ENCODE results near the gene RER1.
"Not testable (repeated sequence)": the region's sequence is repeated elsewhere in the genome, so short reads cannot be mapped to it uniquely, and the experiment has no call there.

Gene RER1

DNA sequence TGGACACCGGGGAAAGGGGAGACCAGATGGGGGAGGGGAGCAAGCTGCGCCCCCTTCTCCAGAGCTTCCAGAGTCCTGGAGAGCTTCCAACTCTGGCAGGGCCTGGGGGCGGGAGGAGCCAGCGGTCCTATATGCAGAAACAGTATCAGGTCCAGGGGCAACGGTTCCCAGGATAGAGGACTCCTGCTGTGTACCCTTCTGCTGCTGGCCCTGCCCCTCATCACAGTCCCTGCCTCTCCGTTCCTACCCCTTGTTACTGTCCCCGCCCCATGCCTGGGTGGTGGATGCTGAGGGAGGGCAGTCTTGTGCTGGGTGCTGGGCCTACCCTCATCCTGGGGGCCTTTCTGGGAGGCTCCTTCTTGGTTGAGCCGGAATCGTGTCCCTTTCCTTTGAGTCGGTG, 39.9 kb downstream of the RER1 start:
- no peak for DNase-seq

DNA sequence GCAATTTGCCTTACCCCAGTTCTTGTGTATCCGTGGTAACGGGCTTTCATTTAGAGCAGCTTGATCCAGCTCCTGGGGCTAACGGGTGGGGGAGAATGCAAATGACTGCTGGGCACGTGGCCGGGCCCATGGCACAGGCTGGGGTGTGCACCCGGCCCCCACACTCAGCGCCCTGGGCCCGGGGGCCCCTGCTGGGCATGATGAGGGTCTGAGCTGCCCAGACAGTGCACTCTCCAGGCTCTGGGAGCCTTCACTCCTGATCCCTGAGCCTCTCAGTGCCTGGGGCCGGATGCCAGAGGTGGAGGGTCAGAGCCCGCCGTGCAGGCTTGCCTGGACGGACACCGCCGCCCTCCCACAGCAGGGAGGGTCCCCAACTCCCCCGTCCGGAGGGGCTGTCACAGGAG, 40.8 kb downstream of the RER1 start:
- no peak for DNase-seq

DNA sequence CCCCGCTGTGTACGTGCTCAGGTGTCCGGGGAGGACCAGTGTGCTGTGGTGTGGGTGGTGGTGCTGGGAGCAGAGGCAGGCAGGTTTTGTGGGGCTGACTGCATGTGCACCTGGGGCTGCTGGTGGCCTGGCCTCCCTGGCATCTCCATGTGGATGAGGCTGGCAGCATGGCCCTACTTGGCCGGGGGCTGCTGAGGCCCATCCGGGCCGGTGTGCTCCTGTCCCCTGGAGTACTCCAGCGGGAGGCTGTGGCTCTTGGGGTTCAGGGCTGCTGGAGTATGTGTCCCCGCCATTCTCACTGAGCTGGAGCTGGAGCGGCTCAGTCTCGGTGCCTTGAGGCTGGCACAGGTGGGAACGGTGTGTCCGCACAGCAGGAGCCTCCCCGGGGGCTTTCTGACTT, 41.6 kb downstream of the RER1 start:
- no peak for DNase-seq

DNA sequence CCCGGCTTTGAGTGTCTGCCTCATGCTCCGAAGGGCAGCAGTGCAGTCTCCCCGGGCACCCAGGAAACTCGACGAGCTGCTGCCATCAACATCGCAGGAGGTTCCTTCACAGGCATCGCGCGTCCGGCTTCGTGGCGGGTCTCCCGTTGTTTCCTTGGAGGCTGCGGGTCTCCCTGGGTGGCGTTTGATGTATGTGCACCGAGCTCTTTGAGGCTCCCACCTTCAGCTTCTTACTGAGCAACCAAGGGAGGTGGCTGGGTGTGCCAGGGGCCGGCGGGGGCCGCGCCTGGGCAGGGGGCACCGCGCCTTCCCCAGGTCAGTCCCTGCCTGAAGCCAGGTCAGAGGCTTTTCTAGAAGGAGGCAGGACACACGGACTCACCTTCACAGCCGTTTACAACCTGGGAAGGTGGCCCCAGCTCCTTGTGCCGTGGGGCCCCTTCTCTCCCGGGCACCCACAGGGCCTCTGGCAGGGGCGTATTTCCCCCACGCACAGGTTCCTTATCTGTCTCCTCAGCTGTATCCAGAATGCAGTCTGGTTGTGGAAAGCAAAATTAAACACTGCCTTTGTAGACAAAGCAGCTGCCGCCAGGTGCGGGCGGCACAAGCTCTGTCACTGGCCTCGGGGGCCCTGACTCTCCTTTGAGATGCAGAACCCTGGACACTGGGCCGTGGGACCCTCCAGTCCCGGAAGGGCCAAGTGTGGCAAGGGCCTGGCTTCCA, 42.5 kb downstream of the RER1 start:
- DNase-seq = no peak

DNA sequence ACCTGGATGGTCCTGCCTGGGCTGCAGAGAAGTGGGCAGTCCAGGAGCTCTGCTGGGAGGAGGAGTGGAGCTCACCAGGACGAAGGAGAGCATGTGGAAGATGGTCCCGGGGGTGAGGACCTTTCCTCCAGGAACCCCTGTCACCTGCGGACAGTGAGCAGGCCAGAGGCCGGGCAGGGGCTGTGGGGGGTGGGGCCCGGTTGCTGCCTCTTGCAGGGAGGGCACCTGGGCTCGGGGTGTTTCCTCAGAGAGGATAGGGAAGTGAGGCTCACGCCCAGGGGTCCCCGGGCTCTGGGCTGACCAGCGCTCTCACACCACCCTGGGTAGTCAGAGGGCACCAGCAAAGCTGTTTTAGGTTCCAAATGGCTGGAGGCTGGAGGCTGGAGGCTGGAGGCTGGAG, 43.5 kb downstream of the RER1 start:
- no peak for DNase-seq

DNA sequence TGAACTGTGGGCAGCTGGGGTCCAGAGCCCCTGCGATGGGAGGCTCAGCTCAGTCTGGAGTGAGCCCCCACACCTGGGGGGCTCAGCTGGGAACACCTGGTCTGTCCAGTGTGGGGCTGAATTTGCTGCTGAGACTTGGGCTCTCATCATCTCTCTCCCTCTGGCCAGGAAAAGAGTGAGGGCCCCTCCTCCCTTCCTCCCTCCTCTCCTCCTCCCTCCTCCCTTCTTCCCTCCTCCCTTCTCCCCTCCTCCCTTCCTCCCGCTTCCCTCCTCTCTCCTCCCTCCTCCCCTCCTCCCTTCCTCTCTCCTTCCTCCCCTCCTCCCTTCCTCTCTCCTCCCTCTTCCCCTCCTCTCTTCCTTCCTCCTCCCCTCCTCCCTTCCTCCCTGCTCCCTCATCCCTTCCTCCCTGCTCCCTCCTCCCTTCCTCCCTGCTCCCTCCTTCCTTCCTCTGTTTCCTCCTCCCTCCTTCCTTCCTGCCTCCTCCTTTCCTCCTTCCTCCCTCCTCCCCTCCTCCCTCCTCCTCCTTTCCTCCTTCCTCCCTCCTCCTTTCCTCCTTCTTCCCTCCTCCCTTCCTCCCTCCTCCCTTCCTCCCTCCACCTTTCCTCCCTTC, 44.2 kb downstream of the RER1 start:
- DNase-seq = no peak

DNA sequence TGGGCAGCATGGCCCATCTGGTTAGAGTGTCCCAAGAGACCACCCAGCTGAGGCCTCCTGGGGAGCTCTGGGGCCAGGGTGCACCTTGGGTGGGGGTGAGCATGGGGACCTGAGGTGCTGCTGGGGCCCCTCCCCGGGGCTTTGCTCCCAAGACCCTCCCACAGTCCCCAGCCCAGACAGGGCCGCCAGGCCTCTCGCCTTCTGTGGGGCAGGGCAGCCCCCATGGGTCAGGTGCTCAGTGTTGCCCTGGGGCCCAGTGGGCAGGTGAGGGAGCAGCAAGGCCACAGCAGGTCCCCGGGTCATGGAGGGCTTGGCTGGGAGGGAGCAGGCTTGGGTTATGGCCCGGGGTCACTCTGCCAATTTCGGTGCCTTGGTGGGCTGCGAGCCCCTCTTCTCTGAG, 45.2 kb downstream of the RER1 start:
- DNase-seq = no peak

DNA sequence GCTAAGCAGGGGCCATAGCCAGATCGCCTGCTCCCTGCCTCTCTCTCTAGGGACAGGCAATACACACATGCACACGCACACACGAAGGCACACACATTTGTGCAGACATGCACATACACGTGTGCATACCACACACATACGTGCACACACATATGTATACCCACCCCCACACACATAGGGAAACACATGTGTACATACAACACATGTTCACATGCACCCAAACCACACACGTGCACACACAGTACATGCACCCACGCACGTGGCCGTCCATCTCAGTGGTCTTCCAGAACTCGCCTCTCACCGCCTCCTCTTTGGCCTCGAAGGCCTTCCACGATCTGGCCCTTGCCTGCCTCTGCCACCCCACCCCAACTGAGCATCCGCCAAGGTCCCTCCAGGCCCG, 46.0 kb downstream of the RER1 start:
- DNase-seq = no peak

DNA sequence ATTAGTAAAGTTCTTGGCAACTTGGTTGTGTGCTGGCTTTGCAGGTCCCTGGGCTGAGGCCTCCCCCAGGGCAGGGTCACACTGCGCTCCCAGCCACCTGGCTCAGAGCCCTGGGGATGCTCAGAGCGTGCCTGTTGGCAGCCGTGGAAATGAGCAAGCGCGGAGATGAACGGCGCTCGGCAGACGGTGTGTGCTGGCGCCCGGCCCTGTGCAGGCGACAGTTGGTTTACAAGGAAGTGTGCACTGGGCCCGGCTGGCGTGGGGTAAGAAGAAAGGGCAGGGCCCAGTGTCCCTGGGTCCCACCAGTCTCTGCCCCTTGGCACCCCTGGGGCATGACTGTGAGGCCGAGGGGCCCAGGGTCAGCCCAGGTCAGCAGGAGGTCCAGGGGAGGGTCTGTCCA, 46.4 kb downstream of the RER1 start:
- DNase-seq = no peak

DNA sequence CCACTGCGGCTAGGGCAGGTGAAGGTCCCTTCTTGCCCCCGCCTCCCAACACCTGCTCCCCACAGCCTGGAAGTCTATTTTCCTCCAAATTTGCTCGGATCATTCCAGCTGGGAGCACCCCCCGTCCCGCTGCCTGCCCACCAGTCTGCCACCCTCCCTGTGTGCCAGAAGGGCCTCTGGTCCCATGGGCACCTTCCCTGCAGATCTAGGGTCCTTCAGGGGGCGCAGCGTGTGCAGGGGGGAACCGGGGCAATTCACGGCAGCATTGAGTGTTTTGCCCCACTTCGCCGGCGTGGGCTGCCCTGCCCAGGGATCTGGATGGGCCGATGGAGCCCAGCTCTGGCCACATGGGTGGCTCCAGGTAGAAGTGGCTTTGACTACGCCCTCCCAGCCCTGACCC, 47.0 kb downstream of the RER1 start:
- no peak for DNase-seq

DNA sequence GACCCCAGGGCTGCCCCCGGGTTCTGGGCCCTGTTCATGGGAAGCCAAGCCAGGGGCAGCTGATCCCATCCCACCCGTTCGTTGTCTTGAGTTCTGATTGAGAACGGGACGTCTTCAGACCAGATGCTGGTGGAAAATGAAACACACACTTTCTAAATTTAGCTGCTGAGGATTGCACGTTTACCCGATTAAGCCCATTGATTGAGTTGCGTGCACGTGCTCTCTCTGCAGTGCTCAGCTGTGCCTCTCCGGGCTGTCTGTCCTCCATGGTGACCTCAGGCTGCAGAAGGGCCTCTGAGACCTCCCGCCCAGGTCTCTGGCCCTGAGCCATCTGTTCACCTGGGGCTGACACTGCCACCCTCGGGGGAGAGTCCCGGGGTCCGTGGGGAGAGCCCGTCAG, 47.7 kb downstream of the RER1 start:
- no peak for DNase-seq

DNA sequence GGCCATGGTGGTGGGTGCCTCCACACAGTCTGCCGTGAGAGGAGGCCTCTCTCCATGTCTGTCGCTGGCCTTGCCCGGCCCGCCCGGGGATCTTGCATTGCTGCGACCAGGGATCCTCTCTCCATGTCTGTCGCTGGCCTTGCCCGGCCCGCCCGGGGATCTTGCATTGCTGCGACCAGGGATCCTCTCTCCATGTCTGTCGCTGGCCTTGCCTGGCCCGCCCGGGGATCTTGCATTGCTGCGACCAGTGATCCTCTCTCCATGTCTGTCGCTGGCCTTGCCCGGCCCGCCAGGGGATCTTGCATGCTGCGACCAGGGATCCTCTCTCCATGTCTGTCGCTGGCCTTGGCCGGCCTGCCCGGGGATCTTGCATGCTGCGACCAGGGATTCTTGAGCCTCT, 48.7 kb downstream of the RER1 start:
- not testable (repeated sequence) for DNase-seq

DNA sequence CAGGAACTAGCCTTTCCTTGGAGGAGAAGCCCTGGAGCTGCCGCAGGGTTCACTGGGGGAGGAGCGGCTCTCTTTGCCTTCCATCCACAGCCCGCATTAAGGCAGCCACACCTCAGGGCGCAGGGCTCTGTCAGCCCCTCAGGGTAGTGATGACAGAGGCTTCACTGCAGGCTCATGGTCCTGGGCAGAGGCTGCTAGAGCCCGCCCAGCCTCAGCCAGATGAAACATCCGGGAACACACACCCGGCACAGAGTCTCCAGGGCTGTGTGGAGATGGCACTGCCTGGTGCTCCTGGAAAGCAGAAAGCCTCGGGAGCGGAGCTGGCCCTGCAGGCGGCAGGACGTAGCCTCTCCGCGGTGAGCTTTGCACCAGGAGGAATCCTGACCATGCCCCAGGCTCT, 50.1 kb downstream of the RER1 start:
- DNase-seq = no peak

DNA sequence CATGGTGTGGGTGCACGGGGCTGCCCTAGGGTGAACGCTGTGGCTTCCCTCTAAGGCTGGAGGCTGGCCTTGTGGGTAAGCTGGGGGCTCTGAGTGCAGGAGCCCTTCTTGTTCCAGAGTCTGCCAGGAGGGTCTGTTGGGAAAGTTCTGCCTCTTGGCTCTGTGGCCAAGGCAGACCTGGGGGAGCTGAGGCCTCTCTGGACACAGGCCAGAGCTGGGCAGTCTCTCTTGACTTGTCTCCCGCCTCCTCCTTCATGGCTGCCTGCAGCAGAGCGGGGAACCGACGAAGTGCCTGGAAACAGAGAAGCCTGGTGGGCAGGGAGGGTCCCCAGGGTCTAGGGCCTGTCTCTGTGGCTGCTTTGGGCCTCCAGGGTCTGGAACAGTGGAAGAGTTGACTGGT, 51.0 kb downstream of the RER1 start:
- no peak for DNase-seq

DNA sequence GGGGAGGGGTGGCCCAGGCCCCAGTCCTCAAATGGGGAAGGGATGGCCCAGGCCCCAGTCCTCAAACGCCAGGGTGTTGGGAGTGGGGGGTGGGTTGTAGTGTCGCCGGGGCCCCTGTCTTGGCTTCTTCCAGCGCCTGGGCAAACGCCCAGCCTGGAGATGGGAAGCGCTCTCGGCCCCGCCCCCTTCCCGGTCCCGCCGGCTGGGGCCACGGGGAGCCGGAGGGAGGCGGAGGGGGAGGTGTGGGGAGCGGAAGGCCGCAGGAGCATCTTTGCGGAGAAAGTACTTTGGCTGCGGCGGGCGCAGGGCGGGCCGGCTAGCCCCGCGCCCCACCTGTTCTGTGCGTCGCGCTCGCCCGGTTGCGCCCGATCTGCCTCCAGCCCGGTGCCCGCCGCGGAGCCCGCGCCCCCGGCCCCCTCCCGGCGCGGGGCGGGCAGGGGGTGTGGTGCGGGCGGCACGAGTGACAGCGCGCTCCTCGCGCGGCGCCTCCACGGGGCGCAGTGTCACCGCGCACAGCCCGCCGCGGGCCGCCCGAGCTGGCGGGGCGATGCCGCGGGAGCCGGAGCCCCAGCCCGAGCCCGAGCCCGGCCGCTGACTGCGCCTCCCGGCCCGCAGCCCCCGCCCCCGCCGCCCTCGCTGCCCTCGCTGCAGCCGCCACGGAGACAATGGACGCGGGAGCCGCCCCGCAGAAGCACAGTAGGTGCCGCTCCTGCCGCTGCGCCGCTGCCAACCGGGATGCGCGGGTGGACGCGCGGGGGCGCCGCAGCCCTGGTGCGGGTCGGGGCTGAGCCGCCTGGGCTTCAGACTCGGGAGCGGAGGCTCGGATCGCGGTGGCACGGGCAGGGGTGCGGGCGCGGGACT, 51.9 kb downstream of the RER1 start:
- DNase-seq = no peak

DNA sequence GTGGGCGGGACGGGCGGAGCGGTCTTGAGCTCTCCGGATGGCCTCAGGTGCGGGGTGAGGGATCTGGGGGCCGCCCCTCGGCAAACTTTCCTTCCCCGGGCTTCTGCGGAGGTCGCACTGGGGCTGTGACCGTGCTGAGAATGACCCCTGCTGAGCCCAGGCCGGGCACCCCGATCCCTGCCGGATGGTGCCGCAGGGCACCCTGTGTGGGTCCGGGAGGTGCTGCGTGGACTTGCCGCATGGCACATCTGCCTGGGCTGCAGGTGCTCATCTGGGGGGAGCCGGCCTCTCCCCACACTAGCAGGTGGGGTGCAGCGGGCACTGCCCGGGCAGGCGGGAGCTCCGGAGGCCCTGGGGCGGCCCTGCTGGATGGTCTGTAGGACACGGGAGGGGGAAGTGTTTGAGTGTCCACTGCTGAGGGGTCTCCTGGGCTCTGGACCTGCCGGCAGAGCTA, 52.5 kb downstream of the RER1 start:
- no peak for DNase-seq

DNA sequence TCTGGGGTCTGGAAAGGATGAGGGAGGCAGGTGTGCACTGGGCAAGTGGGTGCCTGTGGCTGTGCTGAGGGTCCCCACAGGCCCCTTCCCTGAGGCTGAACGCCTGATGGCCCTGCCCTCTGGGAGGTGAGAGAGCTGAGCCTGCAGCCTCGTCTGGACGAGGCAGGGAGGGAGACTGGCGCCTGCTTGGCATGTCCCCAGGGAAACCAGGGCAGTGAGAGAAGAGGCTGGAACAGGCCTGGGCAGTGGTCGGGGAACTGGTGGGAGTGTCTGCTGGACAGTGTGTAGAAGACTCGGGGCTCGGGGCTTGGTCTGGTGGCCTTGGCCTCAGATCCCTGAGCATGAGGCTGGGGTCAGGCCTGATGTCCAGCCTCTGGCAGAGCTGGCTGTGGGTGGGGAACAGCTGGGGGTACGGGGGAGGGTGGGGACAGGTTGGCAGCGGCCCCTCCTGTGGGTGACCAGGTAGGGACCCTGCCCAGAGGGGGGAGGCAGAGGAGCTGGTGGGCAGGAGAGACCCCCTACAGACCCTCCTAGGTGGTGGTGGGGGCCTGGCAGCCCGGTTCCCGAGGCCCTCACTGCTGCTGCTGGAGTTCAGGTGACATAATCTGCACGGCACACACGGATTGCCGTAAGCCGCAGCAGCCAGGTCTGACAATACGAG, 53.7 kb downstream of the RER1 start:
- no peak for DNase-seq

DNA sequence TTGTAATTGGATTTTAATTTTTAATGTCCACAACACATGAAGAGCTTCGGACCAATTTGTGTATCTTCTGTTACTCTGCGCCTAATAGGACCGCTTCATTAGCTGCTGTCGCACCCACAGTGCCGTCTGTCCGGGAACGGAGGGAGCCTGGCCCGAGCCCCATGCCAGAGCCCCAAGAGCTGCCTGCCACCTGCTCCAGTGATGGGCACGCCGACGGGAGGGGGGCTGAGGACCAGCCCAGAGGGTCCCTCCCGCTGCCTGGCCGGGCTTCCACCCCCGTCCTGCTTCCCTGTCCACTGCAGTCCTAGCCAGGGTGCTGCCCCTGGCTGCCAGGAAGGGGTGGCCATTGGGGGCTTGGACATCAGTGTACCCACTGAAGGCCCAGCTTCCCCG, 54.2 kb downstream of the RER1 start:
- DNase-seq = no peak

DNA sequence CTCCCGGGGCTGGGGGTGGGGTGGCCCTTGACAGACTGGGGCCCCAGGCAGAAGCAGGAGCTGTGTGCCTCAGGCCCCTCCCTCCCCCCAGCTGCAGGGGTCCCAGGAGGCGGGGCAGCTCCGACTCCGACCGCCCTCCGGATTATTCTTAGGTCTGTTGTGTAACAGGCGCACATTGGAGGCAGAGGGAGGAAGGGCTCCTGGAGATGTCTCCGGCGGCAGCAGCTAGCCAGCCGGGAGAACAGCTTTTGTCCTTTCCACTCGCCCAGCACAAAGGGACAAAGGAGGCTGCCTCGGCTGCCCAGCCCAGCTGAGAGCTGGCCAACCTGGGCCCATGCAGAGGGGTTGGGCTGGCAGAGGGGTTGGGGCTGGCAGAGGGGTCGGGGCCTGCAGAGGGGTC, 54.8 kb downstream of the RER1 start:
- DNase-seq = no peak

DNA sequence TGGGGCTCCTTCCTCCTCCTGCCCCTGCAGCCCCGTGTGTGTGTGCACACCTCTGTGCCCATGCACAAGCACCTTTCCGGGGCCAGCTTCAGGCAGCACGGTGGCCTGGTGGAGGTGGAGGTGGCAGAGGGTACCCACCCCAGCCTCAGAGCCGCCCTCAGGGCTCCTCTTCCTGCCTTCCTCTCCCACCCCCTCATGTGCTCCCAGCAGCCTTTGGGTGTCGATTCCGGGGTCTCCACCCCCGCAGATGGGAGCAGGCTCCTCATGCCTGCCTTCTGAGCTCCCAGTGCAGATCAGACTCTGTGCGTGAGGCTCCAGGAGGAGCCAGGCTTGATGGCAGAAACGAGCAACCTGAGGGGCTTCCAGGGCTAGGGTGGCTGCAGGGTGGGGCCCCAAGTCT, 55.2 kb downstream of the RER1 start:
- DNase-seq = no peak

DNA sequence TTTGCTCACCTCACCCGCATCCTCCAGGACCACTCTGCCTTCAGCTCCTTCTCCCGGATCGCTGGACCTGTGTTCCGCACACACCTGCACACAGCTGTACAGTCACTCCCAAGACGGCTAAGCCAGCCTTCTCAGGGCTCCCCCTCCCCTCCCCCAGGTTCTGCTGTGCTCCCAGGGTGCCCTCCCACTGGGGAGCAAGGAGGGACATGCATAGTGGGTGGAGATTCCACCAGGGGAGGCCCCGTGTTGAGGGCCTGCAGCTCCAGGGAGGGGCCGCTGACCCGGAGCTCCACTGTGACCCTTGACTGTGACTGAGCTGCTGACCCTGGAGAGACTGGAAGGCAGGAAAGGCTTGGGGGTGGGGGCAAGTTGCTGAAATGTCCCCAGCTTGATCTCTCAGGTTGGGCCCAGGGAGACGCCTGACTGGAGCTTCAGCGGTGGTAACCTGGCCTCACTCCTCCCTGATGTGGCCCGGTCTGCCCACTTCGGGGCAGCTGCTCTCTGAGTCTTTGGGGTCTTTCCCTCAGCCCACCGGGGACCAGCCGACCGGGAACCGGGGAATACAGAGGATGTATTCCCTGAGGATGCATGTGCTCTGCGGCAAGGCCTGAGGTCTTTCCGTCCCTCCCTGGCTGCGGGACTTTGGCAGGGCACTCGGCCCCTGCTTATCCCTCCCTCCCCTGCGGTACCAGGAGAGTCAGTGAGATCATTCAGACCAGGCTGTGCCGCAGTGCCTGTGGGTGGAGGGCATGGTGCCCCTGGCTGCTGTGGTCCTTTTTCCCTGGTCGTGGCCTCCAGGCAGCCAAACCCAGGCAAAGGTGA, 55.8 kb downstream of the RER1 start:
- DNase-seq = no peak

DNA sequence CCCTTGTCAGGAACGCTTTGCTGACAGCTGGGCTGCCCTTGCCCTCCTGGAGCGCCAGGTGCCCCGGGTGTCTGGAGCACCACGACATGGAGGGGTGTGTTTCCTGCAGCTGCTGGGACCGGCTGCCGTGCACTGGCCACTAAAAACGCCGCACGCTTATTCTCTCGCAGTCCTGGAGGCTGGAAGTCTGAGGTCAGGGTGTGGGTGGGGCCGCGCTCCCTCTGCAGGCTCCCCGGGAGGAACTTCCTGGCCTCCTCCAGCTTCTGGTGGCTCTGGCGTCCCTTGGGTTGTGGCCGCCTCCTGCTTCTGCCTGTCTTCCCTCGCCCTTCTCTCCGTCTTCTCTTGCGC, 56.4 kb downstream of the RER1 start:
- DNase-seq = no peak
